GM18861 (cell line): ENCODE data around the gene NRAS.

Source experiments
- ATAC-seq: cut with Tn5 transposase; IDR thresholded peaks from one replicate; pipeline ENCODE4 v1.9.1; 2021; ENCODE audit not compliant: unreplicated experiment

The NRAS gene

GRCh38 chr1:114728553-114728952 lies 12.0 kb upstream of the NRAS start:
- no peak for ATAC-seq

GRCh38 chr1:114725230-114725629 lies 8.7 kb upstream of the NRAS start:
- ATAC-seq = no peak

GRCh38 chr1:114723915-114724314 lies 7.3 kb upstream of the NRAS start:
- ATAC-seq = no peak

GRCh38 chr1:114723457-114723856 lies 6.9 kb upstream of the NRAS start:
- no peak for ATAC-seq

DNA sequence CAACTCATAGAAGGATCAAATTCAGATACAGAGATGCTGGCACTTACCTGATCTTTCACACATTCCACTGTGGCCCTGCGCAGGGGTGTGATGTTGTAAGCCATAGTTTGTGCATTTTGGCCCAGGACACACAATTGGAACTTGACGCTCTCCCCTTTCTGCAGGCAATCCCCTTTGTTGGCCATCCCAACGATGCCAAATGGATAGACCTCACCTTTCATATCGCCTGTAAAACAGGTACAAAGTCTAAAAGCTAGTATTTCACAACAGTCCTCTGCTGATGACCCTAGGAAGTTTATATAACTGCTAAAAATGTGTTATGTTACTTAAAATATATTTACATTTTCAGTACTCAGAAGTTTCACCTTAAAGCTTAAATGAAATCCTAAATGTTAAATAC lies 3.9 kb upstream of the NRAS start:
- ATAC-seq = no peak

DNA sequence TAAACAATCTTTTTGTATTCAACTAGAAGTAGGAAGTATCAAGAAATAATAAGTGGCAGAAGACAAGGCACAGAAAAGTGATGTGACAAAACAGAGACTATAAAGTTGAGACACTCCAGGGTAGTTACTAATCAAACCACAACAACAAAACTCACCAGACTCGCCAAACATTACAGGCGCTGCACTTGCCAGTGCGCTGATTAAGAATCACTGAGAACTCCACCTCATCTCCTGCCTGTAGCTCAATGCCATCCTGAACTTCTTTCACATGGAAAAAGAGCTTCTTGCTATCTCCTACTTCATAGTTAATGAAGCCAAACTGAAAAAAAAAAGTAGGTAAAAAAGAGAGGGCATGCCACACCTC lies 2.8 kb upstream of the NRAS start:
- no peak for ATAC-seq

DNA sequence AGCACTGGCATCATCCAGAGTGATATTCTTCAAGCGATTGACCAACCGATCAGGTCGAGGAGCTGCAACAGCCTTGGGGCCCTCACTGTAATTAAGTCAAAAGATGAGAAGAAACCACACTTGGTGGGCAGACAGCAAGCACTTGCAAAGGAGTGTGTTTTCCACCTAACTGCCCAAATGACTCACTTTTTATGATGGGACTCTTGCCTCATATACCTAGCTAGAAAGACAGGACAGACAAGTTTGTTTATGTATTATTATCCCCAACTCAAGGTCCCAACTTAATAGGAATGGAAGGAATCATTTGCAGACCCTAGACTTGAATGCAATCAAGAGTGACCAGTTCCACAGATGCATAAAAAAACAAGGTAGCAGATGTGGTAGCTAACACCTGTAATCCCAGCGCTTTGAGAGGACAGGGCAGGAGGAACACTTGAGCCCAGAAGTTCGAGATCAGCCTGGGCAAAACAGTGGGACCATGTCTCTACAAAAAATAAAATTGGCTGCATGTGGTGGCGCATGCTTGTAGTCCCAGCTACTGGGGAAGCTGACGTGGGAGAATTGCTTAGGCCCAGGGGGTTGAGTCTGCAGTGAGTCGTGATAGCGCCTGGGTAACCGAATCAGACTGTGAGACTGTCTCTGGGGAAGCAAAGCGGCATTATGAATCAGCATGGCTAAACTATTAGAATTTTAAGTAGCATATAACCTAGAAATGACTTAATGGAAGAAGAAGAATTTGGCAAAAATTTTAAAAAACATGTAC lies 2.3 kb upstream of the NRAS start:
- no peak for ATAC-seq

GRCh38 chr1:114715952-114716303 lies 643 bp downstream of the NRAS start:
- ATAC-seq = peak; percentile 2

- no peak for ATAC-seq
Measured at GRCh38 chr1:114712977-114713376, 3.6 kb downstream of the NRAS start.

DNA sequence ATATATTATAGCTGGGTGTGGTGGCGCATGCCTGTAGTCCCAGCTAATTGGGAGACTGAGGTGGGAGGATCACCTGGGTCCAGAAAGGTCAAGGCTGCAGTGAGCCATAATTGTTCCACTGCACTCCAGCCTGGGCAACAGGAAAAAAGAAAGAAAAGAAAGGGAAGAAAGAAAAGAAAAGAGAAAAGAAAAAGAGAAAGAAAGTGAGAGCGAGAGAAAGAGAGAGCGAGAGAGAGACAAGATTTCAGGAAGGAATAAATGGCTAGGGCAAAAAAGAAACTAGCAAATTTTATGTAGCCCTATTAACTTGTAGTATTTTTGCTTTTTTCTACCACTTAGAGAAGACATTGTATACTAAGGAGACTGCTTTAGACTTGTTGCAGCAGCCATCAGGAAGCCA lies 6.2 kb downstream of the NRAS start:
- no peak for ATAC-seq

GRCh38 chr1:114707604-114708003 lies 9.0 kb downstream of the NRAS start:
- ATAC-seq = no peak

DNA sequence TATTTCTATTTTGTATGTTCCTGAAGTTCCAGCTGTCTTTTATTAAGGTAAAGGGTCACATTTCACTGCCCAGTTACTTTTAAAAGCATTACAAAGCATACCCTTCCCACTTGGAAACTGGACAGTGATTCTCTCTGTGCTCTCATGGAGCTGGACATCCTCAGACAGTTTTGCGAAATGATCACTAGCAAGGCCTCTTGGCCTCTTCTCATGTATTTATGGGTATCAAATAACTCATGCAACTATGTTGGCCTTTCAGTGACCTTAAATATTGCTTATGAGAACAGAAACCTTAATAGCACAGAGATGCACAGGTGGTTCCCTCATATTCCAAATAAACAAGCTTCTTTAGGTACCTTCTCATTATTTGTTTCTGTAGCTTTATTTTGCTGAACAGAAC lies 13.3 kb downstream of the NRAS start:
- ATAC-seq = no peak

DNA sequence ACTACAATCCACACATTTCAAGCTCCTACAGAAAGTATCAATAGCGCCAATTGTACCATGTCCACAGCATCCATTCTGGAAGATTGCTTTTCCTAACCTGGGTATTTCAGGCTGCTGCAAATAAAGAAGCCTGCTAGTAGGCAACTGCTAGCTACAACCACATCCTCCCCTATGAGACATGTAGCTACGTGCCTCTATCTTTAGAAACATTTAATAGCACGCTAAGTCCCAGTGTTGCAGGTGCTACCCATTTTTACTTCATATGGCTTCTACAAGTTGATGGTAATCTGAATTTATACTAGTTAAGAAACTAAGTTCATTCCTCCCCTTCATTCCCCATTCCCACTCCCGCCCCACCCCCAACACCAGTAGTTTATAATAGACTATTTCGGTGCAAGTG lies 13.8 kb downstream of the NRAS start:
- no peak for ATAC-seq

GRCh38 chr1:114701931-114702330 lies 14.6 kb downstream of the NRAS start:
- ATAC-seq = no peak

GRCh38 chr1:114700036-114700600 lies 16.5 kb downstream of the NRAS start:
- no peak for ATAC-seq

- no peak for ATAC-seq
Measured at GRCh38 chr1:114696810-114697209, 19.8 kb downstream of the NRAS start.

DNA sequence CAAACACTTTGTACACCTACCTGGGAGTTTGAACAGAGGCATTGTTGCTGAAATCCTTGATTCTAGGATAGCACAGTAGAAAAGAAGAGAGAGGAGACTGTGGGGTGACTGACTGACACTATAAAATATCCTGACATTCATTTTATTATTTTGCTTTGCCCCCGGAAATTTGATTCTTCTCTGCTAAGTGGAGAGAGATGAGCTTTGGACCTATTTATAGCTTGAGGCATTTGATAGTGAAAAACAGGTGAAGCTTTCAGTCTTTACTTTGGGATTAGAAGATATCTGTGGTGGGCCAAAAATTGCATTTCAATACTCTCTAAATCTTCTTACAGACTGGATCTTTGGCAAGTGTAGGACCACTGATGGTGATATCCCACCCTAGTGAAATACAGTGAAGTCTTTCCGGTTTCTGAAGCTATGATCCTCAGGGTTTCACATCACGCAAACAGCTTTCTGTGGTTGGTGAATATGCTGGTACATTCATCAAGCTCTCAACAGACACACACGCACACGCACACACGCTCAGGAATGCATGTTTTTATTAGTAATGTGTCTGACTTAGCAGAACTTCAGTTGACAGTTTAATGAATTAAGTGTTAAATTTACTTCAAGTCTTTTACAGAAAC lies 21.0 kb downstream of the NRAS start, which contains the start of gene AMPD1:
Gene AMPD1, minus strand, starts transcription at position 117 of the 629 bp plus-strand sequence. Its CDS starts 75 bp downstream, at position 42.
- ATAC-seq = no peak

DNA sequence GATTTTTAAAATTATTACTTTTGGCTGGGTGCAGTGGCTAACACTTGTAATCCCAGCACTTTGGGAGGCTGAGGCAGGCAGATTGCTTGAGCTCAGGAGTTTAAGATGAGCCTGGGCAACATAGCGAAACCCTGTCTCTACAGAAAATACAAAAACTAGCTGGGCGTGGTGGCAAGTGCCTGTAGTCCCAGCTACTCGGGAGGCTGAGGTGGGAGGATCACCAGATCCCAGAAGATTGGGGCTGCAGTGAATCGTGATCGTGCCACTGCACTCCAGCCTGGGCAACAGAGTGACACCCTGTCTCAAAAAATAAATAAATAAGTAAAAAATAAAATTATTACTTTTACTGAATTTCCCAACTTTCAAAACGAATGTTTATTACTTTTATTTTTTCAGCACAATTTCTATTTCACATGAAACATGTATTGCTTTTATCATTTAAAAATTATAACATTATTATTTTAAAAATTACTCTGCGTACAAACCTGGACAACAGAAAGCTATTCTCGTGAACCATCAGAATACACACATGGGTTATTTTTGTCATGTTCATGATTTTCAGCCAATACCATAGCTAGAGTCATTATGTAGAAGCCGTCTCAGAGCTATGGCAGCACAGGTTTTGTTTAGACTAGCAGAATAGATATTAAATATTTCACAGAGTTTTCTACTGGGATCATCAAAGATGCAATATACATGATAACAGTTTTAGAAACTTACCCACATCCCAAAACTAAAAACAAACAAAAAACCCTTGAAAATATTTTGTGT lies 21.8 kb downstream of the NRAS start:
- no peak for ATAC-seq

DNA sequence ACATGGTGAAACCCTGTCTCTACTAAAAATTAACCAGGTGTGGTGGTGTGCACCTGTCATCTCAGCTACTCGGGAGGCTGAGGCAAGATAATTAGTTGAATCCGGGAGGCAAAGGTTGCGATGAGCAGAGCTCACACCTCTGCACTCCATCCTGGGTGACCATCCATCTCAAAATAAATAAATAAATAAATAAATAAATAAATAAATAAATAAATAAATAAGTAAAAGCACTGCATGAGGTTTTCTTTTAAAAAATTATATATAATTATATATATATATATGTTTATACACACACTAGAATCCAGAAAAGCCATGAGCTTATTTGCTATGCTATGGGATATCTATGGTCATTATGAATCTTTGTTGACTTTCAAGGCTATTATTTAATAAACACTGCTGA lies 23.6 kb downstream of the NRAS start:
- no peak for ATAC-seq

DNA sequence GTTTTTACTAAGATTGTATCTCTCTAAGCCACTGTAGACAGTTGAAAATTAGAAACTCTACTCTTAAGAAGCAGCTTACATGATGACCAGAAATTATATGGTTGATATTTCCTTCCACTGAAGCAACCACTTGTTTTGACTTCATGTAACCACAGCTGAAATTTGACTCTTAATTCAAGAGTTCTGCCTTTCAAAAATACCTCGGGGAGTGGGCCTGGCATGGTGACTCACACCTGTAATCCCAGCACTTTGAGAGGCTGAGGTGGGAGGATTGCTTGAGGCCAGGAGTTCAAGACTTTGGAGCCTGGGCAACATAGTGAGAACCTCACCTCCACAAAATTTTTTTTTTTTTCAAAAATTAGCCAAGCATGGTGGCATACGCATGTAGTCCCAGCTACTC lies 25.5 kb downstream of the NRAS start:
- no peak for ATAC-seq

- ATAC-seq = no peak
Measured at GRCh38 chr1:114690148-114690547, 26.4 kb downstream of the NRAS start.

- ATAC-seq = no peak
Measured at GRCh38 chr1:114688526-114688925, 28.0 kb downstream of the NRAS start.
